HL-60 (cell line): ENCODE measurements around the gene OR5M10.
"Not testable (repeated sequence)": the region's sequence is repeated elsewhere in the genome, so short reads cannot be mapped to it uniquely, and the experiment has no call there.

ENCODE experiments used
- DNase-seq, 2 experiments: peaks; one replicate each; pipeline ENCODE4 v3.0.0-alpha.2; 2010 to 2020; ENCODE audit warnings: low read depth in 1 of 2, low spot score in 1 of 2
- H3K27ac ChIP-seq: fragments of 250-450 bp; sonication (Bioruptor Pico); replicated peaks from 2 replicates; pipeline ENCODE4 v1.5.1; 2020; ENCODE audit warnings: mild to moderate bottlenecking, moderate library complexity
- H3K27me3 ChIP-seq: fragments of 250-450 bp; sonication (Bioruptor Pico); 2 replicates; pipeline ENCODE4 v1.5.1; 2021; ENCODE audit warnings: mild to moderate bottlenecking, moderate library complexity; ENCODE audit not compliant: insufficient read depth, poor library complexity, severe bottlenecking
- H3K4me3 ChIP-seq: replicated peaks from 2 replicates; pipeline ENCODE4 v1.5.1; 2011; ENCODE audit warnings: mild to moderate bottlenecking, control low read depth, low read length; ENCODE audit not compliant: insufficient read depth
- GABPA ChIP-seq: IDR thresholded peaks from 2 replicates; pipeline ENCODE4 v1.6.1; 2012; ENCODE audit warnings: low read depth
- POLR2AphosphoS5 ChIP-seq: IDR thresholded peaks from 2 replicates; pipeline ENCODE4 v1.6.1; 2012; ENCODE audit warnings: low read depth
- SPI1 ChIP-seq: IDR thresholded peaks from 2 replicates; pipeline ENCODE4 v1.6.1; 2012; ENCODE audit warnings: low read depth, mild to moderate bottlenecking, borderline replicate concordance
- TF ChIP-seq, protein P1 (sequence below): IDR thresholded peaks from one replicate; pipeline ENCODE4 v1.5.1; 2011; ENCODE audit warnings: low read length, control low read depth, inconsistent platforms; ENCODE audit not compliant: insufficient read depth
- TF ChIP-seq, protein P2 (sequence below): IDR thresholded peaks from 2 replicates; pipeline ENCODE4 v1.6.1; 2012; ENCODE audit warnings: low read depth; ENCODE audit not compliant: insufficient replicate concordance

OR5M10 gene

DNA sequence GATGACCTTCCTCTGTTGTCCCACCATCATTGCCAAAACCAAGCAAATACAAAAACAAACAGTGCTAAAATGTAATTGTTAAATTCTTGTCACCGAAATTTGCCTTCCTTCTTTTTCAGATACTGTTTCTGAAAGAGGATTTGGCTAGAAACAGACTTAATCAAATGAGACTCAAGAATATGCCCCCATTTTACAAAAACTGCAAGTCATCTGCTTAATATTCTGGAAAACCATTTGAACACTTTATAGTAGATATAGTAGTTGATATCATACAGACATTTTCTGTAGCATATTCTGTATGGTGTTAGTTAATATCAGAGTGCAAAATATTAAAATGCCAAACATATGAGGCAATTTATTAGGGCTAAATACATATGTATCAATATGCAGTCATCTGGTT lies 33.7 kb upstream of the OR5M10 start:
- TF ChIP-seq SPI1 (no peak), POLR2AphosphoS5 (no peak), GABPA (no peak)
- TF ChIP-seq, protein P1, sequence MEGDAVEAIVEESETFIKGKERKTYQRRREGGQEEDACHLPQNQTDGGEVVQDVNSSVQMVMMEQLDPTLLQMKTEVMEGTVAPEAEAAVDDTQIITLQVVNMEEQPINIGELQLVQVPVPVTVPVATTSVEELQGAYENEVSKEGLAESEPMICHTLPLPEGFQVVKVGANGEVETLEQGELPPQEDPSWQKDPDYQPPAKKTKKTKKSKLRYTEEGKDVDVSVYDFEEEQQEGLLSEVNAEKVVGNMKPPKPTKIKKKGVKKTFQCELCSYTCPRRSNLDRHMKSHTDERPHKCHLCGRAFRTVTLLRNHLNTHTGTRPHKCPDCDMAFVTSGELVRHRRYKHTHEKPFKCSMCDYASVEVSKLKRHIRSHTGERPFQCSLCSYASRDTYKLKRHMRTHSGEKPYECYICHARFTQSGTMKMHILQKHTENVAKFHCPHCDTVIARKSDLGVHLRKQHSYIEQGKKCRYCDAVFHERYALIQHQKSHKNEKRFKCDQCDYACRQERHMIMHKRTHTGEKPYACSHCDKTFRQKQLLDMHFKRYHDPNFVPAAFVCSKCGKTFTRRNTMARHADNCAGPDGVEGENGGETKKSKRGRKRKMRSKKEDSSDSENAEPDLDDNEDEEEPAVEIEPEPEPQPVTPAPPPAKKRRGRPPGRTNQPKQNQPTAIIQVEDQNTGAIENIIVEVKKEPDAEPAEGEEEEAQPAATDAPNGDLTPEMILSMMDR, result no peak
- TF ChIP-seq, protein P2, sequence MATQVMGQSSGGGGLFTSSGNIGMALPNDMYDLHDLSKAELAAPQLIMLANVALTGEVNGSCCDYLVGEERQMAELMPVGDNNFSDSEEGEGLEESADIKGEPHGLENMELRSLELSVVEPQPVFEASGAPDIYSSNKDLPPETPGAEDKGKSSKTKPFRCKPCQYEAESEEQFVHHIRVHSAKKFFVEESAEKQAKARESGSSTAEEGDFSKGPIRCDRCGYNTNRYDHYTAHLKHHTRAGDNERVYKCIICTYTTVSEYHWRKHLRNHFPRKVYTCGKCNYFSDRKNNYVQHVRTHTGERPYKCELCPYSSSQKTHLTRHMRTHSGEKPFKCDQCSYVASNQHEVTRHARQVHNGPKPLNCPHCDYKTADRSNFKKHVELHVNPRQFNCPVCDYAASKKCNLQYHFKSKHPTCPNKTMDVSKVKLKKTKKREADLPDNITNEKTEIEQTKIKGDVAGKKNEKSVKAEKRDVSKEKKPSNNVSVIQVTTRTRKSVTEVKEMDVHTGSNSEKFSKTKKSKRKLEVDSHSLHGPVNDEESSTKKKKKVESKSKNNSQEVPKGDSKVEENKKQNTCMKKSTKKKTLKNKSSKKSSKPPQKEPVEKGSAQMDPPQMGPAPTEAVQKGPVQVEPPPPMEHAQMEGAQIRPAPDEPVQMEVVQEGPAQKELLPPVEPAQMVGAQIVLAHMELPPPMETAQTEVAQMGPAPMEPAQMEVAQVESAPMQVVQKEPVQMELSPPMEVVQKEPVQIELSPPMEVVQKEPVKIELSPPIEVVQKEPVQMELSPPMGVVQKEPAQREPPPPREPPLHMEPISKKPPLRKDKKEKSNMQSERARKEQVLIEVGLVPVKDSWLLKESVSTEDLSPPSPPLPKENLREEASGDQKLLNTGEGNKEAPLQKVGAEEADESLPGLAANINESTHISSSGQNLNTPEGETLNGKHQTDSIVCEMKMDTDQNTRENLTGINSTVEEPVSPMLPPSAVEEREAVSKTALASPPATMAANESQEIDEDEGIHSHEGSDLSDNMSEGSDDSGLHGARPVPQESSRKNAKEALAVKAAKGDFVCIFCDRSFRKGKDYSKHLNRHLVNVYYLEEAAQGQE, result no peak
- no peak overlapping the region for H3K4me3 ChIP-seq
- no peaks in the 10 kb centered on the region for H3K27me3 ChIP-seq
- H3K27ac ChIP-seq, result no peak overlapping the region
- no peak for DNase-seq

DNA sequence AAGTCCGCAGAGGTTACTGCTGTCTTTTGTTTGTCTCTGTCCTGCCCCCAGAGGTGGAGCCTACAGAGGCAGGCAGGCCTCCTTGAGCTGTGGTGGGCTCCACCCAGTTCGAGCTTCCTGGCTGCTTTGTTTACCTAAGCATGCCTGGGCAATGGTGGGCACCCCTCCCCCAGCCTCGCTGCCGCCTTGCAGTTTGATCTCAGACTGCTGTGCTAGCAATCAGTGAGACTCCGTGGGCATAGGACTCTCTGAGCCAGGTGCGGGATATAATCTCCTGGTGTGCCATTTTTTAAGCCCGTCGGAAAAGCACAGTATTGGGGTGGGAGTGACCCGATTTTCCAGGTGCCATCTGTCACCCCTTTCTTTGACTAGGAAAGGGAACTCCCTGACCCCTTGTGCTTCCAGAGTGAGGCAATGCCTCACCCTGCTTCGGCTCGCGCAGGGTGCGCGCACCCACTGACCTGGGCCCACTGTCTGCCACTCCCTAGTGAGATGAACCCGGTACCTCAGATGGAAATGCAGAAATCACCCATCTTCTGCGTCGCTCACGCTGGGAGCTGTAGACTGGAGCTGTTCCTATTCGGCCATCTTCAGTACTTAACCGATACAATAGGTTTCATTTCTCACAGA lies 14.7 kb upstream of the OR5M10 start:
- not testable (repeated sequence) for DNase-seq, H3K4me3 ChIP-seq

DNA sequence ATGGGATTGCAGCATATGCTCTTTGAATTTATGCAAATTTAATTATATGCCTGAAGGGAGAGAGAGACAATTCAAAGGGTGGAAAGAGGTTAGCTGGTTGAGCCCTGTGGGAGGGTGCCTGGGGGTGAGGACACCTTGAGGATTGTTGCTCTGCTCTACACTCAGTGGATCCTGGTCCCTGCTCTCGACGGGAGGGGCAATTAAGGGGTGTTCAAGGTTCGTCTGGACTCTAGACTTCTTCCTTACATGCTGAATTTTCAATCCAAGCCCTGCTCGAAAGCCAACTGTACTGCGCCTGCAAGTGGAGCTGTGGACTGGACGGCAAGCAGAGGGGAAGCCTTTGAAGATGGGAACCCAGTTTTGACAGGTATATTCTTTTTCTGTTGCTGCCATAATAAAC lies 18.9 kb downstream of the OR5M10 start:
- DNase-seq, result no peak
- no peaks in the 10 kb centered on the region for H3K27me3 ChIP-seq
- TF ChIP-seq, protein P1, result no peak
- TF ChIP-seq, protein P2, result no peak
- TF ChIP-seq SPI1 (no peak), GABPA (no peak), POLR2AphosphoS5 (no peak)
- no peak overlapping the region for H3K4me3 ChIP-seq
- H3K27ac ChIP-seq, result no peak overlapping the region

More for the DNA sequence above, 14.7 kb upstream of the OR5M10 start:
- H3K27ac ChIP-seq, H3K27me3 ChIP-seq: not testable (repeated sequence)

- not testable (repeated sequence) for H3K27ac ChIP-seq, DNase-seq, H3K4me3 ChIP-seq, H3K27me3 ChIP-seq
Measured at GRCh38 chr11:56554691-56555090, 22.8 kb downstream of the OR5M10 start.

- no peaks in the 10 kb centered on the region for H3K27me3 ChIP-seq
- DNase-seq, result no peak
- no peak overlapping the region for H3K27ac ChIP-seq
- no peak for TF ChIP-seq GABPA
- H3K4me3 ChIP-seq, result no peak overlapping the region
Measured at GRCh38 chr11:56545531-56545930, 32.0 kb downstream of the OR5M10 start.
